TTC549 (cell line): ENCODE measurements around the gene NDUFS6.
"Not testable (repeated sequence)": the region's sequence is repeated elsewhere in the genome, so short reads cannot be mapped to it uniquely, and the experiment has no call there.

ENCODE experiments used
- FAIRE-seq: peaks from 2 replicates; lab custom pipeline; 2012; peaks lifted over from hg19 to GRCh38; lab: Jason Lieb, UNC

Gene NDUFS6

DNA sequence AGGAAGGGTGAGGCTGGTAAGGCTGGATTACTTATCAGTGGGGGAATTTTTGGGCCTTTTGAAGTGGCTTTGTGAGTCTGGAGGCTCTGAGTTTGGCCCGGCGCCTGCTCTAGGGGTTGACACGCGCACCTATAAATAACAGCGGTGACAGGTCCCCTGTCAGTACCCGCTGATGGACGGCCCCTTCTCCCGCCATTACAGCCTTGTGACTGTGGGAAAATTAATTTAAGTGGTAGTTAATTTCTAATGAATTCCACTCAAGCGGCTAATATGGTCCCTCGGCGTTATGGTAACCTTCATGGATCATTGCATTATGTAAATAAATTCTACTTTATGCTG is 18.0 kb upstream of the NDUFS6 start:
- no peak for FAIRE-seq

DNA sequence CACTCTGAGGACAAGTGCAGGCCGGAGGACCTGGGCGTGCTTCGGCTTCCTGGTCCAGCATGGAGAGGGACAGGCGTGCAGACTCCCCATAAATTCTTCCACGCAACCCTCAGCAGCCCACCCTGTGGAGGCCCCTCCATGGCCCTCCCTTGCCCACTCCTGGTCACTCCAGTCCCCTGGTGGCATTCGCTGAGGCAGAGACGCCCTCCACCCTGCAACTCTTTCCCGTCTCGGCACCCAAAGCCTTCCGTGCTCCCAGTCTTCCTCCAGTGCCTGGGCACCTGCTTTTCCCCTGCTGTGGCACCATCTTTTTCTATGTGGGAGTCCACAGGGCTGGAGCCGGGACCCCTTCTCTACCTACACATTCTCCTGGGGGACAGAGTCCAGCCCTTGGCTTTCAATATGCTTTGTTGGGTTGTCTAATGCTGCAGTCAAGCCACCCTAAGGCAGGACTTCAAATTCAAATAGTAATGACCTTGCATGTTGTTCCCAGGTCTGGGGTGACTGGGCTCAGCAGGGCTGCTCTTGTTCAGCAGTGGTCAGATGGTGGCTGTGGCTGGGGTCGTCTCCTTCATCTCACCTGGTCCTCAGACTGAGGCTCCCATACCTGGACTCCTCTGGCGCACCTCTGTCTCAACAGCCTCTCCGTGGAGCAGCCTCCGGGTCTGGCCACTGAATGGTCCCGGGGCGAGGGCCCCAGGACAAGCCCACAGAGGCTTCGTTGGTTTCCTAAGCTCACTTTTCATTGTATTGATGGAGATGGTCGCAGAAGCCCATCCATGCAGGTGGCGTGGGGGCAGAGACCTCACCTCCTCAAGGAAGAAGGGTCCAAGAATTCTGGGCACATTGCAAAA is 16.8 kb upstream of the NDUFS6 start:
- FAIRE-seq, result no peak

GRCh38 chr5:1785062-1785461 is 16.1 kb upstream of the NDUFS6 start:
- FAIRE-seq, result no peak

DNA sequence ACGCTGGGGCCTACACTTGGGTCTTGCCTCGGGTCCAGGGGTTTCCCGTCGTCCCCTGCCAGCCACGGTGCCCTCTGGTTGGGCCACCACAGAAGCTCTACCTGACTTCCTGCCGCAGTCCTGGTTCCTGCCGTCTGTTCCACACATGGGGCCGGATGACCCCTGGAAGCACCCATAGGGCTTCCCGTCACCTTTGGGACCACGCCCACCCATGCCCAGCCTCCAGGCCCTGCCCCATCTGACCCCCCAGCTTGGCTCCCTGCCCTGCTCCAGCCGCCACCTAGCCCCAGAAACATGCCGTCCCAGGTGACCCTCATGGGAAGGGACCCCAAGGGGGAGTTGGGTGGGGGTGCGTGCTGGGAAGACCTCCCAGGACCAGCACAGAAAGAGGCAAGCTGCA is 15.2 kb upstream of the NDUFS6 start:
- FAIRE-seq, result no peak

DNA sequence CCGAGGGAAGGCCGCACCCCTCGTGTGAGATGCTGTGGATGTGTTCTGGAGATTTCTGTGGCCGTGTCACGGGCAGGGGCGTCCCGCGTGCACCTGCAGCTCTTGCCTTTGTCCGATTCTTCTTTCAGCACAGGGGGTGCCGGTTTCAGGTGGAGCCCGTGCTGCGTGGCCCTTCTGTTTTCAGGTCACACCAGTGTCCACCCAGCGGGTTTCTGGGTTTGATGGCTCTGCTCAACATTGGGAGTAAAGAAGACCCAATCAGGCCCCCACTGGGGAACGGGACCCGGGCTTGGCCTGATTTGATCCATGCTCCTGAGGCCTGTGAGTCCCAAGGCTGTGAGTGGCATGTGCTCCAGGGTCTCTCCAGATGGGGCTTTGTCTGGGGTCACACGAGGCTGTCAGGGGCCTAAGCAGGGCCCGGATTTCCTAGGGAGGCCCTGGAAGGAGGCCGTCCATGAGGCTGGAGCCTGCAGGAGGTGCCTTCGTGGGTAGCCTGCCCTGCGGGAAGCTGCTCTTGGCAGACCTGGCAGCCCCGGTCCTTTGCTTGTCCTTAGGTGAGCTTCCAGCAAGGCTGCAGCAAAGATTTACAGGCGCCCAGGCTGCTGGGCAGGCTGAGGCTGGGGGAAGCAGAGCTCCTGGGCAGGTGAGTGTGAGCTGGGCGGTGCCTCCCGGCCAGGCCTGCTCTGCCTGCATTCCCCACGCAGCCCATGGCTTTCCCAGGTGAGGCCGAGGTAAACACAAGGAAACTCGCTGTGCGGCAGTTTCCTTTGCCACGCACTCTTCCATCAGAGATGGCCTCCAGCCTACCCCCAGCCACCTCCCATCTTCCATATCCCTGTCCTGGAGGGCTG is 14.4 kb upstream of the NDUFS6 start:
- FAIRE-seq, result no peak

DNA sequence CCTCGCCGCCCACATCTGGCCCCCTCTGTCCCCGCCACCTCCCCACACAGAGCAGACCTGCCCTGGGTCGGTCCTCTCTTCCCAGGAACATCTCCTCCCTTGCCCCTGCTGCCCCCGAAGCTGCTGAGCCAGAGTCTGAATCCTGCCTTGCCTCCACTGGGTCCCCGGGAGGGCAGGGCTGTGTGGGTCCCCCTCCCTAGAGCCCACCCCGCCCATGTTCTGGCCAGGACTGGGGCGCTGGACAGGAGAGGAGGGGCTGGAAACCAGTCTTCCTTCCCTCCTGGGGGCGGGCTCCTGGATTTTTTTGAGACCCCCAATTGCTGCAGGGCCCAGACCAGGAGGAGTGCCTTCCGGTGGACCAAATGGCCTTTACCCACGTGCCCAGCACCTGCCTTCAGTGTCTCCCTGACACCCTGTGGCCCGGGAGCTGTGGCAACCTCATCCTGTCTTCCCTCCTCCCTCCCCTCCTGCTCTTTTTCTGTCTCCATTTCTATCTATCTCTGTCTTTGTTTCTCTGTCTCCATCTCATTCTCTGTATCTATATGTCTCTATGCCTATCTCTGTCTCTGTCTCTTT is 13.6 kb upstream of the NDUFS6 start:
- no peak for FAIRE-seq

DNA sequence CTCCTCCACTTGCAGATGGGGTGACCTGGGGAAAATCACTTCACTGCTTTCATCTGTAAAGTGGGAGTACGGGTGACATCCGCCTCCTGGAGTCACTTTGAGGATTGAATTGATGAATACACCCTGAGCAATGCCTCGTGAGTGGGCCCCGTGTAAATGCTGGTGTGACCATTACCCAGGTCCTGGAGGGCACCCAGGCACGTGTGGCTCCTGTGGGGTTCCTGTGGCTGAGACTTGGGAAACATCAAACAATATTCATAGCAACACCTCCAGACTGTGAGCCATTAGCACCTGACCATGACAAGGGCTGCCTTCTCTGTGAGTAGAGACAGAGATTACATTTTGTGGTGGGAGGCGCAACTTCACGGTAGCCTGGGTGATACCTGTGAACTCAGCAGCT is 13.0 kb upstream of the NDUFS6 start:
- FAIRE-seq, result no peak

DNA sequence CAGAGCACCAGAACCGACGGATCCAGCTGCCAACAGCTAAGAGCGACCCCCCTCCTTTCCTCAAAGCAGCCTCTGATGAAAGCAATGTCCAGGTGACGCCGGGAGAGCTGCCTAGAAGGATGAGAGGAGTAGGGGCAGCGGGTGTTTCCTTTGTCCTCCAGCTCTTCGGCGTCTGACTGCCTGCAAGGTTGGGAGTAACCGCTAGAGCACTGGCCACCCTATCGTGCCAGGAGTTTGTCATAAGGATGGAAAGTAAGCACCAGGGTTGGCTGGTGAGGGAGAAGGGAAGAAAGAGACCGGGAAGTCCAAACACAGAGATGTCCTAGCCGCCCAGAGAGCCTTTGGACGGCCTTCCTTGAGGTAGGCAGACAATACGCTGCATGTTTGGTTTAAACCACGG is 12.4 kb upstream of the NDUFS6 start:
- FAIRE-seq, result no peak

DNA sequence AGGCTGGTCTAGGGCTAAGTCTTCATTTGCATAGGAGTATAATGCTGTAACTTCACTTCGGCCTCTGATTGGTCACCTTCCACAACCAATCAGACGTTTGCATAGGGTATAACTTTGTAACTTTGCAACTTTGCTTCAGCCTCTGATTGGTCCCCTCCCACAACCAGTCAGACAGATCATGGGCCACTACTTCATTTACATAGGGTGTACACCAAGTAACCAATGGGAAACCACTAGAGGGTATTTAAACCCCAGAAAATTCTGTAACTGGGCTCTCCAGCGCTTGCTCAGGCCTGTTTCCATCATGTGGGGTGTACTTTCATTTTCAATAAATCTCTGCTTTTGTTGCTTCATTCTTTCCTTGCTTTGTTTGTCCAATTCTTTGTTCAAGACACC is 11.8 kb upstream of the NDUFS6 start:
- not testable (repeated sequence) for FAIRE-seq

DNA sequence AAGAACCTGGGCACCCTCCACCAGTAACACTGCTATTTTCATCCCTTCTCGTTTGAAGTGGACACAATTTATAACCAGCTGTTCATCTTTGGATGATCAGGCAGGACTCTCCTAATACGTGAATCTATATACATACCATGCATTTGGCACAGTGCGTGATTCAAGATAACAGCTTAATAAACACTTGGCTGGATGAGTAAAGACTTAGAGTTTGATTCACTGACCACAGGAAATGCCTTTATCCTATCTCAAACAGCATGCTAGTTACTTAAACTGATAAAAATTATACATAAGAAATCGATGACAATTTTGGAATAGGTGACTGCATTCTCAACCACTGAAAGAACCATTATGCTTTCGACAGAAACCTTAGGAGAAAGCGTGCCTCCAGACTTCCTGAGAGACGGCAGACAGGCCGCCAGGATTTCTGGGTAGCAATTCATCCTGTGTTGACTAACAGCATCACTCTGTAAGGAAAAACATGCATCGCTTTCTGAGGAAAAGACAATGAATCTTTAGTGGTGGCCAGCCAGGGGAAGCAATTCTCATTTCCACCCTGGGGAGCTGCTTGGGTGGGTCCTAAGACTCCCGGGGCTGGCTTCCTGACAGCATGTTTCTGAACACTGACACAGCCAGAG is 11.3 kb upstream of the NDUFS6 start:
- no peak for FAIRE-seq

DNA sequence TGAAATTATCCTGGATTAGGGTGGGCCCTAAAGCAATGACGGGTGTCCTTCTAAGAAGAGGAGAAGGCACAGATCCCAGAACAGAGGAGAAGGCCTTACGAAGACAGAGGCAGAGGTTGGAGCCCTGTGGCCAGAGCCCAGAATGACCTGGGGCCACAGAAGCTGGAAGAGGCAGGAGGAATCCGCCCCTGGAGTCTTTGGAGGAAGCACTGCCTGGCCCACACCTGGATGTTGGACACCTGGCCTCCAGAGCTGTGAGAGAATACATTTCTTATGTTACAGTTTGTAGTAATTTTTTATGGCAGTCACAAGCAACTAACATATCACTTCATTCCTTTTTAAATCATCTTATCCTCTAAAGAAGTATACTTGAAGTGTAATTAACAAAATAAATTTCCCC is 10.0 kb upstream of the NDUFS6 start:
- FAIRE-seq, result no peak

GRCh38 chr5:1792842-1793266 is 8.4 kb upstream of the NDUFS6 start:
- FAIRE-seq, result no peak

- FAIRE-seq, result no peak
Measured at GRCh38 chr5:1793301-1793740, 7.9 kb upstream of the NDUFS6 start.

- no peak for FAIRE-seq
Measured at GRCh38 chr5:1793966-1794900, 7.0 kb upstream of the NDUFS6 start.

- FAIRE-seq, result no peak
Measured at GRCh38 chr5:1794901-1795290, 6.3 kb upstream of the NDUFS6 start.

DNA sequence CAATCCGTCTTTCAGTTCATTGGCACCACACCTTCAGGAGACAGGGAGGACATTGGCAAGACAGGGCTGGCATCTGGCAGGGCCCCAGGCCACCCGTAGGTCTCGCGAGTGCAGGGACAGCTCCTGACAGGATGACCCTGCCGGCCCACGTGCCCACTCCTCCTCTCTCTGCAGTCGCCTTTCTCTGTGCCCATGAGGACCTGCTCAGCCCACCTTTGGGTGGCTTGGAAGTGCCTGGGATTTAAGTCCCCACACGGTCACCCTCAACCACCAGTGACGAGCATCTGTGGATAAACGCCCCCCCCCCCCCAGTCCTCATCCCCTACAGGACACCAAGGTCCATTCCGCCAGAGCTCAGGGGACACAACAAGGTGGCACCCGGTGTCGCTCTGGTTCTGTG is 5.7 kb upstream of the NDUFS6 start:
- no peak for FAIRE-seq

DNA sequence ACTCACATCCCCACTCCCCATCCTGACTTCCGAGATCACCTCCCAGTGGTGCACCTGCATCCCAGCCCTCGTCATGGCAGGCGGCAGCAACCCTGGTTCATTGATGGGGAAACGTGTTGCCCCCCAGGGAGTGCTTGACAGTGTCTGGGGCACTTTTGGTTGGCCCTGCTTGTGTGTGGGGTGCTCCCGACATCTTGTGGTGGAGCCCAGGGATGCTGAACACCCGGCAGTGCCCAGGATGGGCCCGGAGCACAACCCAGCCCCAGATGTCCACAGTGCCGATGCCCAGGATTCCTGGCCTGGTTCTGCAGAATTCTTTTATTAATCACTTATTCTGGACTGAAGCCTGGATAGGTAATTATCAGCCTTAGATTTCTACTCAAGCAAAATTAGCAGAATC is 5.3 kb upstream of the NDUFS6 start:
- FAIRE-seq, result no peak

GRCh38 chr5:1796371-1797102 is 4.7 kb upstream of the NDUFS6 start:
- no peak for FAIRE-seq

GRCh38 chr5:1797103-1797800 is 4.0 kb upstream of the NDUFS6 start:
- no peak for FAIRE-seq

- FAIRE-seq, result no peak
Measured at GRCh38 chr5:1797855-1798254, 3.4 kb upstream of the NDUFS6 start.
